HEK293 (cell line): Measurements from ENCODE around the gene ARHGAP25.

Experiments
- ZNF623 ChIP-seq: fragments of 450-650 bp; formaldehyde crosslinking; IDR thresholded peaks from 2 replicates; pipeline ENCODE4 v1.5.1; 2016; ENCODE audit warnings: missing biosample characterization, missing genetic modification characterization
- ZNF639 ChIP-seq: fragments of 450-650 bp; formaldehyde crosslinking; IDR thresholded peaks from 2 replicates; pipeline ENCODE4 v1.5.1; 2016; ENCODE audit warnings: missing biosample characterization, missing genetic modification characterization

GRCh38 chr2:68839260-68839833 lies 104.7 kb downstream of the ARHGAP25 start:
- no peak for TF ChIP-seq ZNF639 (tag by site-specific recombination)
- no peak for TF ChIP-seq ZNF623 (tag by site-specific recombination)
